C4-2B (cell line): ENCODE measurements around the gene LHFPL2.

Source experiments
- H3K27ac ChIP-seq: fragments of 450-650 bp; 2 replicates; pipeline ENCODE4 v1.5.1; 2017
- CTCF ChIP-seq: fragments of 450-650 bp; conservative IDR thresholded peaks from 2 replicates; pipeline ENCODE4 v1.5.1; 2017; ENCODE audit warnings: mild to moderate bottlenecking
- ZFX ChIP-seq: fragments of 450-650 bp; IDR thresholded peaks from 2 replicates; pipeline ENCODE4 v1.6.1; 2017

LHFPL2 gene

GRCh38 chr5:78606241-78606640 lies 42.3 kb downstream of the LHFPL2 start:
- H3K27ac ChIP-seq: no peak overlapping the region
- TF ChIP-seq ZFX (no peak), CTCF (no peak)

- no peak for TF ChIP-seq CTCF
- TF ChIP-seq ZFX: no peak
Measured at GRCh38 chr5:78605611-78606010, 43.0 kb downstream of the LHFPL2 start.

GRCh38 chr5:78604689-78605285 lies 43.8 kb downstream of the LHFPL2 start:
- no peak overlapping the region for H3K27ac ChIP-seq
- no peak for TF ChIP-seq ZFX
- no peak for TF ChIP-seq CTCF

More at GRCh38 chr5:78605611-78606010, 43.0 kb downstream of the LHFPL2 start:
- H3K27ac ChIP-seq: no peak overlapping the region

GRCh38 chr5:78603636-78604175 lies 44.9 kb downstream of the LHFPL2 start:
- no peak overlapping the region for H3K27ac ChIP-seq
- TF ChIP-seq ZFX (no peak), CTCF (no peak)

- no peak for TF ChIP-seq CTCF
- TF ChIP-seq ZFX: no peak
- no peak overlapping the region for H3K27ac ChIP-seq
Measured at GRCh38 chr5:78602400-78602799, 46.2 kb downstream of the LHFPL2 start.

- no peak overlapping the region for H3K27ac ChIP-seq
- TF ChIP-seq ZFX (no peak), CTCF (no peak)
Measured at GRCh38 chr5:78601559-78602314, 46.8 kb downstream of the LHFPL2 start.

GRCh38 chr5:78600687-78601414 lies 47.7 kb downstream of the LHFPL2 start:
- TF ChIP-seq CTCF (no peak), ZFX (no peak)
- no peak overlapping the region for H3K27ac ChIP-seq
